HepG2 (cell line): ENCODE measurements around the gene SESN1. TPM values are rescaled to one million over a fixed set of nuclear protein-coding genes. Genes with fewer than 3 reads are reported as not detected.
A peak's percentile ranks its signal among the peaks of the same experiment; 100 is the strongest.

Source experiments
- ATAC-seq: fragments of 200-7000 bp; cut with Tn5 transposase; 3 replicates; pipeline ENCODE4 v1.9.1; 2020; ENCODE audit warnings: mild to moderate bottlenecking, moderate library complexity
- BruUV-seq: library from RNA; stranded (reverse); fragments of 400-500 nt; replicated peaks from 2 replicates; lab custom pipeline; 2021; lab: Mats Ljungman, UMichigan
- CTCF ChIA-PET: fragments of 300-600 bp; formaldehyde crosslinking; extraction: SDS; loops from one replicate; lab custom pipeline; 2021; ENCODE audit warnings: low total read pairs, inconsistent platforms, low intra/inter-chr PET ratio; lab: Yijun Ruan, JAX
- POLR2A ChIA-PET: fragments of 350-600 bp; sonication (Branson Sonifier 250); formaldehyde crosslinking; loops from one replicate; lab custom pipeline; 2020; ENCODE audit warnings: antibody characterized with exemption, inconsistent platforms; lab: Yijun Ruan, JAX
- DNase-seq: peaks from one replicate; pipeline ENCODE4 v3.0.0-alpha.2; 2015; ENCODE audit warnings: low spot score
- FAIRE-seq: peaks from 3 replicates; lab custom pipeline; 2011; peaks lifted over from hg19 to GRCh38; lab: Jason Lieb, UNC
- H2AFZ ChIP-seq: one replicate; pipeline ENCODE4 v1.6.1; 2011; ENCODE audit warnings: low read length, inconsistent platforms
- H3K27ac ChIP-seq: fragments of 300-600 bp; 3 replicates; pipeline ENCODE4 v1.8.0; 2011; ENCODE audit warnings: mixed run types, mild to moderate bottlenecking, mixed read lengths, low read length, inconsistent platforms; ENCODE audit not compliant: insufficient read depth; ENCODE audit errors: extremely low read length
- H3K27me3 ChIP-seq, 2 experiments: fragments of 200-600 bp in 1 of 2; 2 replicates in 1 of 2; 3 replicates in 1 of 2; pipeline versions ENCODE4 v1.6.0 to v1.8.0; 2011; ENCODE audit warnings: low read length in 2 of 2, mild to moderate bottlenecking in 2 of 2, moderate library complexity in 2 of 2, inconsistent platforms in 1 of 2; ENCODE audit not compliant: insufficient read depth in 2 of 2, control insufficient read depth in 1 of 2
- H3K36me3 ChIP-seq, 2 experiments: fragments of 200-600 bp in 1 of 2; replicated peaks in 1 of 2; 2 replicates in 1 of 2; 3 replicates in 1 of 2; pipeline versions ENCODE4 v1.5.1 to v1.8.0; 2011; ENCODE audit warnings: low read length in 2 of 2, inconsistent platforms in 1 of 2; ENCODE audit not compliant: insufficient read depth in 2 of 2, control insufficient read depth in 1 of 2
- H3K4me1 ChIP-seq: 2 replicates; pipeline ENCODE4 v1.5.1; 2012; ENCODE audit warnings: low read length, inconsistent platforms; ENCODE audit not compliant: insufficient read depth
- H3K4me2 ChIP-seq: 2 replicates; pipeline ENCODE4 v1.6.0; 2011; ENCODE audit warnings: low read depth, low read length, inconsistent platforms
- H3K4me3 ChIP-seq, 3 experiments: fragments of 200-600 bp in 1 of 3; sonication (generic), shearing (Covaris generic) in 1 of 3; replicated peaks in 1 of 3; 2 replicates each; pipeline ENCODE4 v1.5.1; 2011 to 2016; ENCODE audit warnings: low read length in 3 of 3, inconsistent platforms in 2 of 3, low read depth in 2 of 3, mild to moderate bottlenecking in 2 of 3, control low read depth in 1 of 3, mixed read lengths in 1 of 3; ENCODE audit not compliant: insufficient read depth in 1 of 3
- H3K79me2 ChIP-seq: one replicate; pipeline ENCODE4 v1.6.1; 2011; ENCODE audit warnings: low read length, inconsistent platforms; ENCODE audit not compliant: insufficient read depth
- H3K9ac ChIP-seq: 2 replicates; pipeline ENCODE4 v1.6.0; 2011; ENCODE audit warnings: mild to moderate bottlenecking, low read depth, low read length, inconsistent platforms; ENCODE audit not compliant: insufficient read depth
- H3K9me3 ChIP-seq: 2 replicates; pipeline ENCODE4 v1.5.1; 2012; ENCODE audit warnings: mild to moderate bottlenecking, low read length
- H4K20me1 ChIP-seq: 2 replicates; pipeline ENCODE4 v1.6.0; 2011; ENCODE audit warnings: inconsistent platforms, mild to moderate bottlenecking, low read length, moderate library complexity; ENCODE audit not compliant: insufficient read depth
- MAFF ChIP-seq: IDR thresholded peaks from 2 replicates; pipeline ENCODE4 v1.6.1; 2011; ENCODE audit warnings: low read depth, low read length, improper control_type of control experiment
- NFIC ChIP-seq: IDR thresholded peaks from 2 replicates; pipeline ENCODE4 v1.6.1; 2012; ENCODE audit warnings: mild to moderate bottlenecking, low read length, inconsistent platforms
- RFX5 ChIP-seq: IDR thresholded peaks from 2 replicates; pipeline ENCODE4 v1.6.1; 2011; ENCODE audit warnings: low read depth, low read length, improper control_type of control experiment
- SAFB2 ChIP-seq: sonication (generic); formaldehyde crosslinking; IDR thresholded peaks from 2 replicates; pipeline ENCODE4 v1.5.1; 2020; ENCODE audit warnings: missing genetic modification reagents, low read depth, mild to moderate bottlenecking, borderline replicate concordance
- SUZ12 ChIP-seq: fragments of 150-350 bp; IDR thresholded peaks from 2 replicates; pipeline ENCODE4 v1.6.1; 2014; ENCODE audit warnings: low read depth, low read length
- ZFP36L2 ChIP-seq: sonication (generic); formaldehyde crosslinking; IDR thresholded peaks from 2 replicates; pipeline ENCODE4 v1.4.0; 2020; ENCODE audit warnings: missing genetic modification reagents
- ZNF17 ChIP-seq: sonication (generic); formaldehyde crosslinking; IDR thresholded peaks from 2 replicates; pipeline ENCODE4 v1.5.0; 2020; ENCODE audit warnings: mild to moderate bottlenecking, missing genetic modification reagents
- ZNF282 ChIP-seq: fragments of 450-650 bp; IDR thresholded peaks from 2 replicates; pipeline ENCODE4 v1.6.1; 2018; ENCODE audit not compliant: partially characterized antibody
- WGBS: methylation state at CpG from one replicate; pipeline ENCODE4 v1.1.6; 2017; ENCODE audit warnings: low lambda C conversion rate; 5-methylcytosine and 5-hydroxymethylcytosine counted together
- in situ Hi-C: cut with HindIII; loops from 2 replicates; pipeline ENCODE4 v1.10.0; 2017; ENCODE audit warnings: low pct_unique_long_range_greater_than_20kb; ENCODE audit not compliant: extremely low pct_ligation_motif_present
- intact Hi-C: fragments of 100-400 bp; cut with micrococcal nuclease; formaldehyde crosslinking; loops from one replicate; pipeline ENCODE4 v1.10.0; 2022; ENCODE audit not compliant: unreplicated experiment
- polyA plus RNA-seq, 8 experiments: library from polyadenylated mRNA; depleted of rRNA in 3 of 8; stranded (reverse) in 7 of 8; unstranded in 1 of 8; fragments of >200 nt; fragmentation: Illumina TruSeq in 4 of 8; extraction: Trizol in 4 of 8; gene quantifications; 2 replicates each; pipeline versions ENCODE4 v1.2.1 to v1.2.3, GENCODE V29; 2011 to 2016; ENCODE audit warnings: low read depth in 4 of 8, missing spikeins in 1 of 8, mixed read lengths in 1 of 8; ENCODE audit not compliant: insufficient read depth in 1 of 8
- total RNA-seq, 5 experiments: library from RNA; depleted of rRNA; stranded (reverse); fragments of >200 nt; fragmentation: Illumina TruSeq; extraction: Trizol; gene quantifications; 2 replicates each; pipeline ENCODE4 v1.2.3, GENCODE V29; 2016; ENCODE audit warnings: low read depth in 1 of 5

SESN1 gene
- total and polyA plus RNA-seq, 2 of the 13 experiments (the other 11 are each of a cell fraction or from before 2014, with no cell fraction given): 24.9 to 44.7 TPM

DNA sequence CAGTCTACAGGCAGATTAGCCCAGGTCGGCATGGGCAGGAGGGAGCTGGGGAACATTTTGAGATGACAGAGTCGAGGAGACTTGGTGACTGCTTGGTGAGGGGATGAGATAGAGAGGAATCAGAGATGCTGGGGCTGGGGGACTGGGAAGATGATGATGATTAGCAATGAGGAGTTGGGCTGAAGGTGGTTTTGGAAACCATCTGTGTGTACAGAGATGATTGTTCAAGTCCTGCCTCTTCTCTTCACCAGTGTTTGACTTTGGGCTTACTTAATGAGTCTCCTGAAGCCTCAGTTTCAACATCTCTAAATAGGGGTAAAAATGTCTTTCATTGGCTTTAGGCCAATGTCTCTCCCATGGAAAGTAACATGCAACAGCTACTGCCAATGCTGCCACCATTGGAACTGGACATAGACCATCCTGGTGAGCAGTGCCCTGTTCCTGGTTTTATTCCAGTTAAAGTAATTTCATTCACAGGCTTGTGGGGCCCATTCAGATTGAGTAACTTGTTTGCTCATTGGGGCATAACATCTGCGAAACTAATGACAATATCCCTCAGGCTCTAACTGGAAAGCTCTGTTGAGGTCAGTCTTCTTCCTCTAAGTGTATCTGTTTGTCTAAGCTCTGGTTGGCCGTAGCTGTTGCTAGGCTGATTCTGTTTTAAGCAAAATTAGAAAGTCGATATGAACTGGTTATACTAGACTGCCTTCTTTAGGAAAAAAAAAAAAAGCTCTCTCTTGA lies 147.4 kb downstream of the SESN1 start:
- WGBS: 12% methylated on average over 5 of the region's 5 CpGs
- peaks cover 5% of the 10 kb centered on the region; the same call in 1 of the 2 replicates for H3K4me1 ChIP-seq
- no peak overlapping the region for H2AFZ ChIP-seq
- no peaks in the 10 kb centered on the region for H3K36me3 ChIP-seq
- H3K9me3 ChIP-seq: no peaks in the 10 kb centered on the region
- in situ Hi-C loops: no loop called here
- no TSS peak for BruUV-seq
- H3K79me2 ChIP-seq: no peaks in the 10 kb centered on the region
- FAIRE-seq (no peak), ATAC-seq (no peak), DNase-seq (no peak)
- intact Hi-C loops: no loop called here
- POLR2A ChIA-PET: no interaction called here
- H3K27ac ChIP-seq: no peak overlapping the region
- CTCF ChIA-PET: no interaction called here
- H4K20me1 ChIP-seq: no peaks in the 10 kb centered on the region
- H3K9ac ChIP-seq: no peak overlapping the region
- no peak overlapping the region for H3K4me2 ChIP-seq
- H3K27me3 ChIP-seq: peaks cover 6 to 44% of the 10 kb centered on the region in 2 experiments; a peak in 3 of 5 replicates
- no peak overlapping the region for H3K4me3 ChIP-seq
- TF ChIP-seq RFX5 (peak; percentile 67; the same call in 1 of the 2 replicates), ZNF282 (no peak)
- TF ChIP-seq, all 625 proteins: peak for 1

DNA sequence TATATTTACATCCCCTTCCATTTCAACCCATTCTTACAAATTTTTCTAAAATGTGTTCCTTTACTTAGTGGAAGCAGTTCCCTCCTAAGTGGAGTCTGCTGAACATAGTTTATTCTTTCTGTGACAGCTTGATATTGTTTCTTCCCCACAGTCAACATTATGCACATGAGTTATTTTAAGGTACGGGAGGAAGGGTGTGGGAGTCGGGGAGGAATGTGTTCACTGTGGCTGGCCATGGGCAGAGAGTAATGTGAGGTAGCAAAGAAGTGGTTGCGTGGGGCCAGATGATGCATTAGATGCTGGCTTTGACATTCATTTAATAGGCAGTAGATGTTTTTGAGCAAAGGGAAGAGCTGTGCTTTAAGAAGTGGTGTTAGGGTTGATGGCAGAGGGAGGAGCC lies 148.0 kb downstream of the SESN1 start:
- CTCF ChIA-PET: no interaction called here
- ATAC-seq (no peak), DNase-seq (no peak), FAIRE-seq (no peak)
- in situ Hi-C loops (no loop called here), intact Hi-C loops (no loop called here)
- Histone ChIP-seq H3K36me3 (no peaks in the 10 kb centered on the region), H3K9me3 (no peaks in the 10 kb centered on the region), H4K20me1 (no peaks in the 10 kb centered on the region), H3K27me3 (peaks cover 6 to 41% of the 10 kb centered on the region in 2 experiments; a peak in 3 of 5 replicates), H3K4me3 (no peak overlapping the region), H2AFZ (no peak overlapping the region), H3K9ac (no peak overlapping the region), H3K4me1 (peaks cover 5% of the 10 kb centered on the region; the same call in 1 of the 2 replicates), H3K79me2 (no peaks in the 10 kb centered on the region), H3K27ac (no peak overlapping the region), H3K4me2 (no peak overlapping the region)
- no peak for TF ChIP-seq SUZ12
- TF ChIP-seq ZNF17 (CRISPR knock-in tag): no peak
- no peak for TF ChIP-seq ZFP36L2 (CRISPR knock-in tag)
- no peak for TF ChIP-seq MAFF
- no peak for TF ChIP-seq SAFB2 (CRISPR knock-in tag)
- no peak for TF ChIP-seq NFIC
- no TSS peak for BruUV-seq
- POLR2A ChIA-PET: no interaction called here
- WGBS: 60% methylated on average over 3 of the region's 3 CpGs
